Measurements from ENCODE around the gene ABHD14A.
A peak's percentile ranks its signal among the peaks of the same experiment; 100 is the strongest.

The ABHD14A gene

DNA sequence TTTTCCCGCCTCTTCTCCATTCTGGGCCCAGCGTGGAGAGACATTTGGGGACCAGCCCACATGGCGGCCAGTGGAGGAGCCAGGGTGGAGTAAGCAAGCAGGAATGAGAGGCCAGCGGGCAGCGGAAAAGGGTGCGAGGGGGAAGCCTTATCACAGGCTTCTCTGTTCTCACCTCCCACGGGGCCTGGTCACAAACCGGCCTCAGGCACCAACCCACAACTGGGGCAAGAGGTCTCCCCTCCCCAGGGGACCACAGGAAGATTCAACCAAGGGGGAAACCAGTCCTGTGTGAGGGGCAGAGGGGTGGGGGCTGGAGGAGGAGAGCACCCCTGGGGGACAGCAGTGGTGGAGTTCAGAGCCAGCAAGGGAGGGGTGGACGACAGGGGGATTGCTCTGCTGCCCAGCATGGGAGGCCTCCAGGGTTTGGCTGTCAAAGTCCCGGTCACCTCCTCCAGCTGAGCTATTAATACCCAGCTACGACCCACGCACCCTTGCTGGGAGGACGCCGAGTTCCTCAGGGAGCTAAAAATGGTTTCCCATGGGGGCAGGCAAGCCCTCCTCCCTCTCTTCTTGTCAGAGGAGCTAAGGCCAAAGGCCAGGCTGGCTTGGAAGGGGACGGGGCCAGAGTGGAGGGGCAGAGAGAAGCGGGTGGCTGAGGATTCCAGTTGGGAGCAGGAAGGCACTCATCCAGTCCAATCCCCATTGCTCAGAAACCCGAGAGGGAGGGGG lies 44.7 kb downstream of the ABHD14A start:
- no peak for TF ChIP-seq TEAD4 (IDR thresholded peaks at IDR 0.05)
- no peak for TF ChIP-seq CREB1 (IDR thresholded peaks at IDR 0.05; ENCODE audit: low read depth)
- TF ChIP-seq FOXM1 (IDR thresholded peaks at IDR 0.05; ENCODE audit: borderline replicate concordance, low read depth), result no peak
- TF ChIP-seq EP300 (IDR thresholded peaks at IDR 0.05; ENCODE audit: borderline replicate concordance), result no peak
- TF ChIP-seq ZBTB7A (IDR thresholded peaks at IDR 0.05; ENCODE audit: low read depth), result no peak
- no peak for TF ChIP-seq REST (IDR thresholded peaks at IDR 0.05; ENCODE audit: low read depth)
- no peak for TF ChIP-seq CEBPB (IDR thresholded peaks at IDR 0.05)
- no peak for TF ChIP-seq NFIC (IDR thresholded peaks at IDR 0.05)
- no peak for TF ChIP-seq RAD21 (IDR thresholded peaks at IDR 0.05; ENCODE audit: low read depth)
- no peak for TF ChIP-seq EGR1 (IDR thresholded peaks at IDR 0.05)

DNA sequence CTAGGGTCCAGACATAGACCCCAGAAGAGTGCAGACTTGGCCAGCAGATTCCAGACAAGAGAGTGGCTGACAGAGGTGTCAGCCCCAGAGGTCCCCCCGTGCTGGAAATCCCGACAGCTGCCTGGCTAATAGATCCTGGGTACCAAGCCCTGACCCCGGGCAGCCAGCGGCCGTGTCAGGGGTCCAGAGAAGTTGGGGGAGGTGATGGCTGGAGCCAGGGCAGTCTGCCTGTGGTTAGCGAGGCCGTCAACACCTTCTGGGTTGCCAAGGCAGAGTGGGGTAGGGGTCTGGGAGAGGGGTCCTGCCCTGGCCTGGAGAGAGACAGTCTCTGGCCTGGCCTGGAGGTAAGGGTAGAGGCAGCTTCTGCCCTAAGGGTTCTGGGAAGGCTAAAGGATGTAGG lies 45.9 kb downstream of the ABHD14A start:
- TF ChIP-seq TAF1 (IDR thresholded peaks at IDR 0.05; ENCODE audit: low read depth), result no peak
- no peak for TF ChIP-seq EGR1 (IDR thresholded peaks at IDR 0.05)
- no peak for TF ChIP-seq CREB1 (IDR thresholded peaks at IDR 0.05; ENCODE audit: low read depth)

DNA sequence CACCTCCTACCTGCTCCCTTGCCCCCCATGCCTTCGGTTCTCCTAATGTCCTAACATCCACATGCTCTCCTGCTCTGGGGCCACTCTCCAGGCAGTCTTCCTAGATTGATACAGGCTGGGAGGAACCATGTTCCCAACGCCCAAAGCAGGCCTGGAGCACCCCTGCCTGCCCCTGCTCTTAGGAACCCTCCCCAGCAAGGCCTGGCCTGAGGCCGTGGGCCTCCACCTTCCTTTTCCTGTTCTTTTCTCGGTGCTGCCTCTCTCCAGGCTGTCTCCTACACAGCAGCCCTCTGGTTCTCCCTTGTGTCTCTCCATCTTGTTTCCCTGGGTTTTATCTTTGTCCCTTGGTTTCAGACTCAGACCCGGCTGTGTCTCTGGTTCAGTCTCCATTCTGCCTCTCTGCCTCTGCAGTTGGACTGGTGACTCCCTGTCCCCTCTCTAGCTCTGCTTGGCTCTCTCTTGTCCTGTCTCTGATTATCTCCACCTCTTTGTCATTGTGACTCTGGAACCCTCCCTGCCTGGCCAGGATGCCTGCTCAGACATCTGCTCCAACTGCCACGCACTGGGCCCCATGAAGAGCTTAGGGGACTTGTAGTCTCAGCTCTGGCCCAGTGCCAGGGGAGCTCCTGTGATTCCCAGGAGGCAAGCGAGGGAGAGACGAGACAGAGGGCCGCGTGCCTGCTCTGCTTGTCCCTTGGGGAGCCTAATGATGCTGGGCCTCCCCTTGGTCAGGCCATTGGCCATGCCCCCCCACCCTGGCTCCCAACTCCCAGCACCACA lies 46.8 kb downstream of the ABHD14A start:
- TF ChIP-seq USF1 (IDR thresholded peaks at IDR 0.05) (no peak), YY1 (IDR thresholded peaks at IDR 0.05; ENCODE audit: low read depth) (no peak), TCF12 (IDR thresholded peaks at IDR 0.05; ENCODE audit: low read depth) (no peak), TAF1 (IDR thresholded peaks at IDR 0.05; ENCODE audit: low read depth) (no peak), EP300 (IDR thresholded peaks at IDR 0.05; ENCODE audit: borderline replicate concordance) (no peak), EGR1 (IDR thresholded peaks at IDR 0.05) (no peak), RAD21 (IDR thresholded peaks at IDR 0.05; ENCODE audit: low read depth) (no peak), CEBPB (IDR thresholded peaks at IDR 0.05) (no peak), FOXM1 (IDR thresholded peaks at IDR 0.05; ENCODE audit: borderline replicate concordance, low read depth) (no peak), REST (IDR thresholded peaks at IDR 0.05; ENCODE audit: low read depth) (no peak), CREB1 (IDR thresholded peaks at IDR 0.05; ENCODE audit: low read depth) (no peak), NFIC (IDR thresholded peaks at IDR 0.05) (no peak), TEAD4 (IDR thresholded peaks at IDR 0.05) (no peak), ZBTB7A (IDR thresholded peaks at IDR 0.05; ENCODE audit: low read depth) (no peak)
- TF ChIP-seq, protein P1, sequence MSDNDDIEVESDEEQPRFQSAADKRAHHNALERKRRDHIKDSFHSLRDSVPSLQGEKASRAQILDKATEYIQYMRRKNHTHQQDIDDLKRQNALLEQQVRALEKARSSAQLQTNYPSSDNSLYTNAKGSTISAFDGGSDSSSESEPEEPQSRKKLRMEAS (IDR thresholded peaks at IDR 0.05), result no peak

- 0 out of 2 replicates have a peak, but pooled peaks have one; percentile 37 for TF ChIP-seq NFIC (IDR thresholded peaks at IDR 0.05)
- TF ChIP-seq RAD21 (IDR thresholded peaks at IDR 0.05; ENCODE audit: low read depth), result no peak
Measured at GRCh38 chr3:52022323-52023100, 47.6 kb downstream of the ABHD14A start.

DNA sequence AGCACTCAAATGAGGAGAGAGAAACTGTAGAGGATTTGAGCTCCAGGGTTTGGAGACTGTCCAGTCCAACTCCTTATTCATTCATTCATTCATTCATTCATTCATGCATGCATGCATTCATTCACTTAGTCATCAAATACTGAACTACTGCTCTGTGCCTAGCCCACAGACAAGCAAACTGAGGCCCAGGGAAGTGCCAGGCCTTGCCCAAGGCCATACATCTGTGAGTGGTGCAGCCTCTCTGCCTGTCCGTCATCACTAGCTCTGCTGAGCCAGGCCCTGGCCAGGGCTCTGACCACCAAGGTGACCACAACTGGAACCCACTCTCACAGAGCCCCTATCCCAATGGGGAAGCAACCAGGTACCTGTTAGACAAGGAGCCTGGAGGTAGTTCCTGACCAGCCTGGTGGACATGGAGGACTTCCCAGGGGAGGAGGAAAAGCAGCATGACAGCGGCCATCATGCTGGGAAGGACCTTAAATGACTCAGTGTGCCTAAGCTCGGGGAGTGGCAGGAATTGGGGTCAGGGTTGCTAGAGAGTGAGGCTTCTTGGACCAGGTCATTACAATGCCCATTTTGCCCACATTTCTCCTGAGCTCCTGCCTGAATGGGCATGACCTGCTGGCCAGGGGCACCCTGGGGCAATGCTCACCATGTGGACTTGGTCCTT lies 48.4 kb downstream of the ABHD14A start:
- no peak for TF ChIP-seq EP300 (IDR thresholded peaks at IDR 0.05; ENCODE audit: borderline replicate concordance)
- no peak for TF ChIP-seq FOXM1 (IDR thresholded peaks at IDR 0.05; ENCODE audit: borderline replicate concordance, low read depth)
- TF ChIP-seq ZBTB7A (IDR thresholded peaks at IDR 0.05; ENCODE audit: low read depth), result no peak
- TF ChIP-seq TAF1 (IDR thresholded peaks at IDR 0.05; ENCODE audit: low read depth), result no peak
- TF ChIP-seq RAD21 (IDR thresholded peaks at IDR 0.05; ENCODE audit: low read depth), result no peak
- TF ChIP-seq TEAD4 (IDR thresholded peaks at IDR 0.05), result no peak
- TF ChIP-seq CEBPB (IDR thresholded peaks at IDR 0.05), result no peak
- TF ChIP-seq TCF12 (IDR thresholded peaks at IDR 0.05; ENCODE audit: low read depth), result no peak
- no peak for TF ChIP-seq CREB1 (IDR thresholded peaks at IDR 0.05; ENCODE audit: low read depth)
- TF ChIP-seq YY1 (IDR thresholded peaks at IDR 0.05; ENCODE audit: low read depth), result no peak
- no peak for TF ChIP-seq EGR1 (IDR thresholded peaks at IDR 0.05)
- TF ChIP-seq USF1 (IDR thresholded peaks at IDR 0.05), result no peak
- TF ChIP-seq REST (IDR thresholded peaks at IDR 0.05; ENCODE audit: low read depth), result no peak
- TF ChIP-seq, protein P1 (IDR thresholded peaks at IDR 0.05), result no peak
- no peak for TF ChIP-seq NFIC (IDR thresholded peaks at IDR 0.05)
